HG02884 (cell line): ENCODE data around the gene BRSK1.
"Not testable (repeated sequence)": the region's sequence is repeated elsewhere in the genome, so short reads cannot be mapped to it uniquely, and the experiment has no call there.

Experiments used
- ATAC-seq: cut with Tn5 transposase; IDR thresholded peaks from one replicate; pipeline ENCODE4 v1.9.1; 2021; ENCODE audit warnings: mild to moderate bottlenecking, moderate library complexity; ENCODE audit not compliant: unreplicated experiment

The BRSK1 gene

GRCh38 chr19:55325172-55325571 is 41.4 kb downstream of the BRSK1 start, which contains the start of gene TMEM150B:
Gene TMEM150B, minus strand, starts transcription at chr19:55325341. Its CDS starts 4,305 bp downstream, at chr19:55321036.
- ATAC-seq, result no peak

GRCh38 chr19:55328774-55329318 is 45.0 kb downstream of the BRSK1 start:
- ATAC-seq, result not testable (repeated sequence)

DNA sequence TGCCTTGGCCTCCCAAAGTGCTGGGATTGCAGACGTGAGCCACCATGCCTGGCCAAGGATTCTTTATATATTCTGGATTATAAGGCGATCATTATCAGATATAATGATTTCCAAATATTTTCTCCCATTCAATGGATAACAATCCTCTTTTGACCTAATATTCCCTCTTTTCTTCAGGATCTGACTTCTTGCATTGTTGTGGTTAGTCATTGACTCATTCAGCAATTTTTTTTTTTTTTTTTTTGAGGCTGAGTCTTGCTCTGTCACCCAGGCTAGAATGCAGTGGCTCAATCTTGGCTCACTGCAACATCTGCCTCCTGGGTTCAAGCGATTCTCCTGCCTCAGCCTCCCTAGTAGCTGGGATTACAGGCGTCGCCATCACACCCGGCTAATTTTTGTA is 46.0 kb downstream of the BRSK1 start:
- ATAC-seq, result not testable (repeated sequence)

DNA sequence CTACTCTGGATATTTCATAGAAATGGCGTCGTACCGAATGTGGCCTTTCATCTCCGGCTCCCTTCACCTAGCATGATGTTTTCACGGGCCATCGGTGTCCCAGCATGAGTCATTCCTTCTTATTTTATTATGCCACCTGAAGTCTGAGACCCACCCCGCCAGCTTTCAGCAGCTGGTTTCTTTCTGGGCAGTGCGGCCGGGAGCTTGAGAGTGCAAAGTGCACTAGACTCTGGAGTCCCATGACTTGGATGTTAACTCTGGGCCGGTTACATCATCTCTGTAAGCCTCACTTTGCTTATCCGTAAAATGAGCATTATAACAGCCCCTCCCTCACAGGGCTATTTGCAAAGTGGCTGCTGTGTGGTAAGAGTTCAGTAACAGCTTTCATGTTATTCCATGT is 50.1 kb downstream of the BRSK1 start:
- ATAC-seq, result no peak

GRCh38 chr19:55336101-55336500 is 52.3 kb downstream of the BRSK1 start:
- ATAC-seq, result no peak

- peak; percentile 81 for ATAC-seq
Measured at GRCh38 chr19:55339105-55339888, 55.5 kb downstream of the BRSK1 start, which contains the start of gene KMT5C. Gene KMT5C, plus strand, starts transcription at chr19:55339876. Its CDS starts 2,061 bp downstream, at chr19:55341937.

DNA sequence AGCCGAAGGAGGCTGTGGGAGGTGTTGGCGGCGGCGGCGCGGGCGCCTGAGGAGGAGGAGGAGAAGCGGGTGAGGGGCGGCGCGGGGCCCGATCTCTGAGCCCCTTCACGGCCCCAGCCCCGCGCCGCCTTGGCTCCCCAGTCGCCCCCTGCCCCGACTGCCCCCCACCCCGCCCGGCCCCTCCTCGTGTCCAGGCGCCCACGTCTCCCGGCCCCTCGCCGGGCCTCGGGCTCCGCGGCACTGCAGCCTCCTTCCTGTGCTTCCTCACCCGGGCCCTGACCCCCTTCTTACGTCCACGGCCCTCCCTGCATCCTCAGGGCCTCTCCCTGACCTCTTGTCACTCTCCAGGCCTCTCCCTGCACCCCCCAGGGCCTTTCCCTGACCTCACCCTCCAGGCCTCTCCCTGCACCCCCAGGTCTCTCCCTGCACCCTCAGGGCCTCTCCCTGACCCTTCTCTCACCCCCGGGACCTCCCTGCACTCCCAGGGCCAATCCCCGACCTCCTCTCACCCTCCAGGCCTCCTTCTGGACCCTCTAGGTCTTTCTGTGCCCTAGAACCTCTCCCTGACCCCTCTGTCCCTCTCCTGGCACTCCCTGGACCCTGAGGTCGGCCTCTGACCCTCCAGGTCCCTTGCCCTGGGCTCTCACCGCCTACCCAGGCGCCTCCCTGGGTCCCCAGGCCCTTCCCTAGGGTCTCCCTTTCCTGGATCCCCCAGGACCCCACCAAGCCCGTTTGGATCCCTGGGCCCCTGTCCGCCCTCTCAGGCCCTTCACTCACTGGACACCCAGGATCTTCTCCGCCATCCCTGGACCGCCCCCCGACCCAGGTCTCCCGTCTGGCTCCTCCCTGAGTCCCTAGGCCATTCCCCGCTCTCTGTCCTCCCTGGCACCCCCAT is 56.3 kb downstream of the BRSK1 start:
- ATAC-seq, result no peak

GRCh38 chr19:55340784-55341147 is 57.0 kb downstream of the BRSK1 start:
- no peak for ATAC-seq

DNA sequence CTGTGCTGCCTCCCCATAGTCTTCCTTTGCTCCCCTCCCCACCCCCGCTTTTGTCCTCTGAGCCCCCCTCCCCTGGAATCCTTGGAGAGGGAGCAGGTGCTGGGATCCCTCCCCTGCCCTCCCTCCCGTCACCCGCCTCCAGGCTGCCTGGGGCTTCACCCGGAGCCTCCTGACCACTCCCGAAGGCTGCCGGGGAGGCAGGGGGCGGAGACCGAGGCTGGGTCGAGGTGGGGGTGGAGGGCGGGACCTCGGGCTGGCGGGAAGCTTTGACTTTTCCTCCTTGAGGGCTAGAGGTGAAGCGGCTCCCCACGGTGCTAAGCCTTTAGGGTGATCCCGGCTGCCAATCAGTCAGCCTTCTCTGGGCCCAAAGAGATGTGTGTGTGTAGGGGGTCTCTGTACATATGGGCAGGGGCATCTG is 57.4 kb downstream of the BRSK1 start:
- ATAC-seq, result no peak

DNA sequence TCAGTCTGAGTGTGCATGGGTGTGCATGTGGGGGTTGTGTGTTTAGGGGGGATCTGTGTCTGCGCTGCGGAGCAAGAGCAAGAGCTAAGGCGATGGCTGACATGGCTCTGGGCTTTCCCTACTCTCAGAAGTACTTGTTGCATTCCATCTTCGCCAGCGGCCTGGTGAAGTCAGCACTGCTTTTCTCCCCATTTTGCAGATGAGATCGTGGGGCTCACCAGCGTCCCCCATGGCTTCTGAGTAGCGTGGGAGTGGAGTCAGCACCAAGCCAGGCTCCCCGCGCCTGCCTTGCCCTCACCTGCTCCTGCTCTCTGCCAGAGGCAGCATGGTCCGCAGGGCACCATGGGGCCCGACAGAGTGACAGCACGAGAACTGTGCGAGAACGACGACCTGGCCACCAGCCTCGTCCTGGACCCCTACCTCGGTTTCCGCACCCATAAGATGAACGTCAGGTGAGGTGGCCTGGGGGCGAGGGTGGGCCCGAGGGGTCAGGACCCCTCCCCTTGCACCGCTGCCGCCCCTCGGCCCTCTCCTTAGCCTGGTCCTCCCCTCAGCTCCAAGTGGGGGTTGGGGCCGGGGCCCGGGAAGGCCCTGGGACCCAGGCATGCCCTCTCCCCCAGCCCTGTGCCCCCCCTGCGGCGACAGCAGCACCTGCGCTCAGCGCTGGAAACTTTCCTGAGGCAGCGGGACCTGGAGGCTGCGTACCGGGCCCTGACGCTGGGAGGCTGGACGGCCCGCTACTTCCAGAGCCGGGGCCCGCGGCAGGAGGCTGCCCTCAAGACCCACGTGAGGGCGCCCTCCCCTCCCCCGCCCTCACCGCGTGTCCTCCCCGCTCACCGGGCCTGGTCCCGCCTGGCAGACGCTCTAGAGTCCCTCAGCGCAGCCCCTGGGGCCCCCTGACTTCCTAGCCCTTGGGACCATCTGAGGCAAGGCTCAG is 58.1 kb downstream of the BRSK1 start:
- no peak for ATAC-seq

GRCh38 chr19:55344444-55344843 is 60.6 kb downstream of the BRSK1 start:
- ATAC-seq, result no peak

DNA sequence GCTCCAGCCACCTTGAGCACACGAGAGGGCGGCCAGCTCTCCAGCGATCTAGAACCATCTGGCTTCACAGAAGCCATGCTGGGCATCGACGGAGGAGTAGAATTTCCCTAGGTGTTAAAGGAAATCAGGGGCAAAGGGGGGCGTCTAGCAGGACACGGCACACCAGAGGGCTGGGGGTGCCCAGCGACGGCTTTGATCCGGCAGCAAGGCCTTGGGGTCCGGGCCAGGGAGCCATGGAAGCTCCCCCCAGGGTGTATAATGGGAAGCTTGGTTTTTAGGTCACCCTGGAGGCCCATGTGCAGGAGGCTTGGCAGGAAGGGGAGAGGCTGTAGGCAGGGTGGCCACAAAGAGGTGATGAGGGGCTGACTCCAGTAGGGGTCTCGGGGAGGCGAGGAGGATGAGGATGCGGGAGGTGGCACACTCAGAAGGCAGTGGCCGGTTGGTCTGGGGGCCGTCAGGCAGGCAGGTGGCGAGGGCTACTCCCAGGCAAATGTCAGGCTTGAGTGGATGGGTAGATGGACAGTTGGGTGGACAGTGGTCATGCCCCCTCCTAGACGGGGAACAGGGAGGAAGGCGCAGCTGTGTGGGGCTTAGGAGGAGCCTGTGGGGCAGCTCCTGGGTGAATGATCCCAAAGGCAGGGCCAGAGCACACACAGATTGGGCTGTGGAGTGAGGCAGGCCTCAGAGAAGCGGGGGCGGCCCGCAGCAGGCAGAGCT is 61.5 kb downstream of the BRSK1 start:
- ATAC-seq, result no peak

GRCh38 chr19:55345818-55346724 is 62.3 kb downstream of the BRSK1 start:
- ATAC-seq, result no peak

DNA sequence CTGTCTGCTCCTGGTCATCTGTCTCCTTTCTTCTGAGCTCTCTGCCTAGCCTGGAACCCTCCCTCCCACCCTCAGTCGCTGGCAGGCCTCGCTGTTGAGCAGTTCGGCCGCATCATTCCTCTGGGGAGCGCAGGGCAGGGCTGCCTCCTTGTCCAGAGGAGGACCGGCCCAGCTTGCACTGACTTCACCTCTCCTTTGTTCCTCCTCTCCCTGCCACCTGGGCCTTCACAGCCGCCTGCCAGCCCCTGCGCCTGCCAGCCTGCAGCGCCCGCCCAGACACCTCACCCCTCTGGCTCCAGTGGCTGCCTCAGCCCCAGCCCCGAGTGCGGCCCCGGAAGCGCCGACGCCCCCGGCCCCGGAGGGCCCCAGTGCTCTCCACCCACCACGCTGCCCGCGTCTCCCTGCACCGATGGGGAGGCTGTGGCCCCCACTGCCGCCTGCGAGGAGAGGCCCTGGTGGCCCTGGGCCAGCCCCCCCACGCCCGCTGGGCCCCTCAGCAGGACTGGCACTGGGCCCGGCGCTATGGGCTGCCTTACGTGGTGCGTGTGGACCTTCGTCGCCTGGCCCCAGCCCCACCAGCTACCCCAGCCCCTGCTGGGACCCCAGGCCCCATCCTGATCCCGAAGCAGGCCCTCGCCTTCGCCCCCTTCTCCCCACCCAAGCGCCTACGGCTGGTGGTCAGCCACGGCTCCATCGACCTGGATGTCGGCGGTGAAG is 63.1 kb downstream of the BRSK1 start:
- no peak for ATAC-seq

- no peak for ATAC-seq
Measured at GRCh38 chr19:55347442-55348009, 63.7 kb downstream of the BRSK1 start.

DNA sequence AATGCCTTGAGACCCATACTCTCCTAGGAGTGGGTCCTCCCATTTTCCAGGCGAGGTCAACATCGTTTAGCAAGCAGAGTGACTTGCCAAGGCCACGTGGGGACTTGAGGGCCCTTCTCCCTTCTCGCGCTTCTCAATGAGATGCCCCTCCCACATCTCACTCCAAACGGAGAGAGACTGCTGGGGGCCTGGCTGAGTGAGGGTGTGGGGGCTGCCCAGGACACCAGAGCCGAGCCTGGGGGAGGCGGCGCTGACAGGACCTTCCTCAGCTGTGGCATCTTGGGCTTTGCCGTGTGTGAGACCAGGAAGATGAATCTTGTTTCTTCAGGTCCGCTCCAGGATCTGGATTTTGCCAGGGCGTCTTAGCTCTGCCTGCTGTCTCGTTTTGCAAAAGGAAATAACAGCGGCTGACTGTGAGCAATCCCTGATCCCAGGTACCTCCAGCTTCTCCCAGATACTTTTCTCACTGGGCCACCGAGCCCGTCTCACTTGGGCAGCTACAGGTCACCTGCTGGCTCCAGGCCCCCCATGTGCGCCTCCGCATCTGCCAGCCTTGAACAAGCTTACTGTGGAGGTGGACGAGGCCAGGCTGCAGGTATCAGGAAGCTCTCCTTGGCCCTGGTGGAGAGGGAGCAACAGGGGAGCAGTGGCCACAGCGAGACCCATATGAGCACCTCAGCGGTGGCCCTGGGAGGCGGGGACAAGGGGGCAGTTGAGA is 64.7 kb downstream of the BRSK1 start:
- no peak for ATAC-seq
